HCT116 (cell line): Measurements from ENCODE around the gene CXCL8. TPM values are rescaled to one million over a fixed set of nuclear protein-coding genes. Genes with fewer than 3 reads are reported as not detected.

Source experiments
- ATAC-seq: fragments of 200-7000 bp; cut with Tn5 transposase; 2 replicates; pipeline ENCODE4 v1.9.1; 2020; ENCODE audit warnings: mild to moderate bottlenecking, moderate library complexity
- BruUV-seq: library from RNA; stranded (reverse); fragments of 400-500 nt; replicated peaks from 2 replicates; lab custom pipeline; 2021; lab: Mats Ljungman, UMichigan
- CTCF ChIA-PET: fragments of 300-600 bp; sonication (Branson Sonifier 250); formaldehyde crosslinking; loops from one replicate; lab custom pipeline; 2021; ENCODE audit warnings: antibody characterized with exemption; lab: Charles Lee
- POLR2A ChIA-PET: fragments of 300-600, 350-600 bp; sonication (Branson Sonifier 250); formaldehyde crosslinking; loops from one replicate; lab custom pipeline; 2021; ENCODE audit warnings: antibody characterized with exemption; lab: Charles Lee
- RAD21 ChIA-PET, 2 experiments: fragments of 300-600 bp; sonication (Branson Sonifier 250); formaldehyde crosslinking; loops; one replicate each; lab custom pipeline; 2023; ENCODE audit warnings: low total read pairs in 2 of 2; ENCODE audit not compliant: uncharacterized antibody in 2 of 2, unreplicated experiment in 2 of 2, low non-redundant PET in 1 of 2; lab: Charles Lee
- DNase-seq: peaks from one replicate; pipeline ENCODE4 v3.0.0-alpha.2; 2010; ENCODE audit warnings: low read depth, low spot score
- H2AFZ ChIP-seq: fragments of 200-600 bp; shearing (Covaris generic), sonication (generic); 2 replicates; pipeline ENCODE4 v1.6.1; 2017; ENCODE audit warnings: low read depth, mixed run types, mixed read lengths, antibody characterized with exemption, low read length; ENCODE audit not compliant: poor library complexity, severe bottlenecking
- H3K27ac ChIP-seq: 2 replicates; pipeline ENCODE4 v1.5.1; 2012; ENCODE audit warnings: low read depth, low read length
- H3K27me3 ChIP-seq: fragments of 200-600 bp; sonication (generic); 2 replicates; pipeline ENCODE4 v1.6.1; 2016; ENCODE audit warnings: mixed run types, low read length, mixed read lengths; ENCODE audit not compliant: insufficient read depth
- H3K36me3 ChIP-seq, 2 experiments: fragments of 200-500 bp in 1 of 2; fragments of 200-600 bp in 1 of 2; sonication (Bioruptor generic) in 1 of 2; sonication (generic) in 1 of 2; 2 replicates each; pipeline versions ENCODE4 v1.5.1 to v1.6.1; 2014 to 2016; ENCODE audit warnings: low read length in 2 of 2, inconsistent platforms in 1 of 2, mixed read lengths in 1 of 2, mixed run types in 1 of 2; ENCODE audit not compliant: insufficient read depth in 2 of 2, control insufficient read depth in 1 of 2
- H3K4me1 ChIP-seq, 2 experiments: fragments of 200-600 bp in 1 of 2; sonication (generic) in 1 of 2; 2 replicates each; pipeline versions ENCODE4 v1.5.1 to v1.6.1; 2012 to 2017; ENCODE audit warnings: low read length in 2 of 2, inconsistent platforms in 1 of 2, mild to moderate bottlenecking in 1 of 2, mixed read lengths in 1 of 2, mixed run types in 1 of 2, moderate library complexity in 1 of 2; ENCODE audit not compliant: insufficient read depth in 2 of 2, control insufficient read depth in 1 of 2
- H3K4me2 ChIP-seq: fragments of 200-600 bp; sonication (generic); 2 replicates; pipeline ENCODE4 v1.6.1; 2017; ENCODE audit warnings: mixed run types, low read length, mixed read lengths
- H3K4me3 ChIP-seq, 2 experiments: fragments of 200-600 bp in 1 of 2; sonication (generic) in 1 of 2; replicated peaks in 1 of 2; 2 replicates each; pipeline ENCODE4 v1.5.1; 2011 to 2016; ENCODE audit warnings: low read length in 2 of 2, control low read depth in 1 of 2, low read depth in 1 of 2, mild to moderate bottlenecking in 1 of 2, mixed read lengths in 1 of 2, mixed run types in 1 of 2
- H3K79me2 ChIP-seq: fragments of 200-600 bp; sonication (generic); 2 replicates; pipeline ENCODE4 v1.6.1; 2017; ENCODE audit warnings: mild to moderate bottlenecking, mixed run types, low read length, moderate library complexity, mixed read lengths; ENCODE audit not compliant: insufficient read depth
- H3K9ac ChIP-seq: fragments of 200-600 bp; sonication (generic); 2 replicates; pipeline ENCODE4 v1.6.1; 2016; ENCODE audit warnings: low read length, mixed read lengths
- H3K9me2 ChIP-seq: fragments of 200-600 bp; sonication (generic), shearing (Covaris generic); 2 replicates; pipeline ENCODE4 v1.6.1; 2017; ENCODE audit warnings: mixed run types, mild to moderate bottlenecking, moderate library complexity; ENCODE audit not compliant: insufficient read depth
- H3K9me3 ChIP-seq, 2 experiments: fragments of 200-500 bp in 1 of 2; fragments of 200-600 bp in 1 of 2; sonication (Bioruptor generic) in 1 of 2; sonication (generic) in 1 of 2; 2 replicates each; pipeline ENCODE4 v1.6.1; 2014 to 2017; ENCODE audit warnings: low read length in 2 of 2, mixed read lengths in 2 of 2, inconsistent platforms in 1 of 2, low read depth in 1 of 2, mild to moderate bottlenecking in 1 of 2, mixed run types in 1 of 2, moderate library complexity in 1 of 2; ENCODE audit not compliant: control insufficient read depth in 1 of 2, insufficient read depth in 1 of 2
- H4K20me1 ChIP-seq: fragments of 200-600 bp; sonication (generic), shearing (Covaris generic); 2 replicates; pipeline ENCODE4 v1.6.1; 2017; ENCODE audit warnings: mixed run types, mild to moderate bottlenecking, moderate library complexity; ENCODE audit not compliant: insufficient read depth
- CEBPB ChIP-seq: IDR thresholded peaks from 2 replicates; pipeline ENCODE4 v1.6.1; 2012; ENCODE audit warnings: low read depth
- EGR1 ChIP-seq: IDR thresholded peaks from 2 replicates; pipeline ENCODE4 v1.6.1; 2012; ENCODE audit warnings: low read depth
- RAD21 ChIP-seq: IDR thresholded peaks from 2 replicates; pipeline ENCODE4 v1.6.1; 2012; ENCODE audit warnings: low read depth, mild to moderate bottlenecking
- SP1 ChIP-seq: IDR thresholded peaks from 2 replicates; pipeline ENCODE4 v1.6.1; 2012; ENCODE audit warnings: low read depth
- TCF7L2 ChIP-seq: IDR thresholded peaks from 2 replicates; pipeline ENCODE4 v1.7.0; 2011; ENCODE audit warnings: borderline replicate concordance, inconsistent platforms; ENCODE audit not compliant: insufficient read depth, insufficient read length; ENCODE audit errors: extremely low read depth
- intact Hi-C: fragments of 100-400 bp; cut with micrococcal nuclease; formaldehyde crosslinking; loops from 2 replicates; pipeline ENCODE4 v1.10.0; 2022
- total RNA-seq: library from RNA; stranded (reverse); gene quantifications from one replicate; pipeline ENCODE4 v1.2.1, GENCODE V29; 2021; ENCODE audit not compliant: unreplicated experiment
- TF ChIP-seq, protein P1 (sequence below): IDR thresholded peaks from 2 replicates; pipeline ENCODE4 v1.6.1; 2012
- TF ChIP-seq, protein P2 (sequence below), 3 experiments: fragments of 200-600 bp in 1 of 3; sonication (generic) in 1 of 3; IDR thresholded peaks in 2 of 3; conservative IDR thresholded peaks in 1 of 3; 2 replicates each; pipeline ENCODE4 v1.5.1; 2012 to 2017; ENCODE audit warnings: low read depth in 2 of 3, low read length in 2 of 3, antibody characterized with exemption in 1 of 3, borderline replicate concordance in 1 of 3, control low read depth in 1 of 3, mild to moderate bottlenecking in 1 of 3, mixed read lengths in 1 of 3, mixed run types in 1 of 3, moderate library complexity in 1 of 3; ENCODE audit not compliant: insufficient read depth in 1 of 3
- TF ChIP-seq, protein P3 (sequence below): IDR thresholded peaks from 2 replicates; pipeline ENCODE4 v1.6.1; 2012; ENCODE audit warnings: low read depth

CXCL8 gene
- total RNA-seq, 1 experiment from 2014 or later = 1.8 TPM

DNA sequence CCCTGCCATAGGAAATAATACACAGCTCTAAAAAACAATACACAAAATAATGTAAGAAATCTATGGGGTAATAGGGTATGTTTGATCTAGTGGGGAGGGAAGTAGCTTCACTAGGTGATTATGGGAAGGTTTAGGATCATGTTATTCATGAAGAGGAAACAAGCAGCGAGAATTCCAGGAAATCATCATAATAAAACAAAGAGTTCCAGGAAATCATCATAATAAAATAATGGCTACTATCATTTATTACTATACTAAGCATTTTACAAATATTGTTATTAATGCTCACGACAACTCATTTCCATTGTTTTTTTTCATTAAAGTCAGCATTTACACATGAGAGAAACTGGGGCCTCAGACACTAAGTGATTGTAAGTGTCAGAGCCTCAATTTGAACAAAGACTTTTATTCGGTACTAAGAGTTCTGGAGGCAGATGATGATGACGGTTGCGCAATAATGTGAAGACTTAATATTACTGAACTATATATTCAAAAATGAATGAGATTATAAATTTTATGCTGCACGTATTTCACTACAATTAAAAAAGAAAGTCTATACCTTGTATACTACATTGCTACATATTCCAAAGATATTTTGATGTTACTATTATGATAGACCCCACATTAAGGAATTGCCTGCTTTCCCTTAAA is 12.2 kb upstream of the CXCL8 start:
- H3K79me2 ChIP-seq = no peaks in the 10 kb centered on the region
- DNase-seq (no peak), ATAC-seq (no peak)
- ChIA-PET CTCF (interaction anchor here (1.1 kb wide), 1 partner anchor 136 kb away, joined by 4 read pairs; no protein-coding TSS in a partner anchor), RAD21 (interaction anchor here in 1 of 2 experiments (0.6 to 0.7 kb wide), 2 partner anchors 45 to 139 kb away, joined by 3 read pairs; no protein-coding TSS in a partner anchor), POLR2A (interaction anchor here (0.7 kb wide), 1 partner anchor 335 kb away, joined by 3 read pairs; no protein-coding TSS in a partner anchor)
- H3K4me3 ChIP-seq = no peak overlapping the region
- TF ChIP-seq CEBPB = peak; percentile 47
- no peak for TF ChIP-seq TCF7L2
- H3K9me2 ChIP-seq = no peaks in the 10 kb centered on the region
- no peak overlapping the region for H3K4me2 ChIP-seq
- no TSS peak for BruUV-seq
- H3K9ac ChIP-seq = no peak overlapping the region
- no peak overlapping the region for H3K27ac ChIP-seq
- no peaks in the 10 kb centered on the region for H3K36me3 ChIP-seq
- no peaks in the 10 kb centered on the region for H3K9me3 ChIP-seq
- no peaks in the 10 kb centered on the region for H4K20me1 ChIP-seq
- intact Hi-C loops = loop anchor here (2.0 to 5.0 kb wide), 3 partner anchors 195 to 369 kb away; partner anchors contain the start of genes CXCL2 and CXCL3
- H3K4me1 ChIP-seq = peaks cover 10 to 16% of the 10 kb centered on the region in 2 experiments; a peak in 3 of 4 replicates
- no peak overlapping the region for H2AFZ ChIP-seq
- no peaks in the 10 kb centered on the region for H3K27me3 ChIP-seq

DNA sequence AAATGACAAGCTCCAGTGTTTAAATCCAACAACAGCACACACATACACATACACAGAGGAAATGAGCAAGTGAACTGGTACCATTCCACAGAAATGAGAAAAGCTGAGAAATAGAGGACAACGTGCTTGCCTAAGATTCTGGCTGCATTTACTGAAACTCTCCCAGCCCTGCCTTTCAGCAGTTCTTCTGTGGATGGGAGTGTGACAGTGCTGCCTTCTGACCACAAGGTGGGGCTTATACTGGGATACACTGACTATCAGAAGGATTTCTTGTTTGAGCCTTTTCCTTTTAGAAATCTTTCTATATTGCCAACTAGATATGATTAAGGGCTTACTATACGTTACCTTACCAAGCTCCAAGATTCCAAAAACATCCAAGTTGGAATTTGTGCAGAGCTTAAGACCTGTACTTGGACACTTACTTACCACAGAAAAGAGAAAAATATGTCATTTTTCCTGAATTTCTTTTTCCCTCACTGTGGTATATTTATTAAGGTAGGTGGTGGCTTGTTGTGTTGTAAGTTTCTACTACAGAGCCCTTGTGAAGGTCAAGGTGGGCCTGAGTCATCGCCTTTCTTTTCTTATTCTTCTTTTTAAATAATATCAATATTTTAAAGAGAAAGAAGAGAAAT is 10.7 kb upstream of the CXCL8 start:
- Histone ChIP-seq H3K9ac (no peak overlapping the region), H3K4me3 (no peak overlapping the region), H3K27ac (no peak overlapping the region), H3K27me3 (no peaks in the 10 kb centered on the region), H4K20me1 (no peaks in the 10 kb centered on the region), H3K36me3 (no peaks in the 10 kb centered on the region), H3K9me2 (no peaks in the 10 kb centered on the region), H3K4me2 (no peak overlapping the region), H2AFZ (peak overlapping the region; percentile 52), H3K79me2 (no peaks in the 10 kb centered on the region), H3K9me3 (no peaks in the 10 kb centered on the region), H3K4me1 (peaks cover 10 to 16% of the 10 kb centered on the region in 2 experiments; a peak in 3 of 4 replicates)
- ChIA-PET RAD21 (interaction anchor here in 1 of 2 experiments (1.0 kb wide), 1 partner anchor 135 kb away, joined by 4 read pairs; no protein-coding TSS in a partner anchor), POLR2A (no interaction called here), CTCF (interaction anchor here (0.8 to 2.6 kb wide), 6 partner anchors 11 to 404 kb away, joined by 3 to 19 read pairs (median 3); partner anchors contain the start of gene CXCL8)
- BruUV-seq = no TSS peak
- peak; percentile 90 for ATAC-seq
- DNase-seq = peak; percentile 54
- intact Hi-C loops = loop anchor here (1.0 to 5.0 kb wide), 5 partner anchors 135 to 405 kb away; partner anchors contain the start of genes CXCL2 and CXCL3
- no peak for TF ChIP-seq SP1
- TF ChIP-seq, protein P1, sequence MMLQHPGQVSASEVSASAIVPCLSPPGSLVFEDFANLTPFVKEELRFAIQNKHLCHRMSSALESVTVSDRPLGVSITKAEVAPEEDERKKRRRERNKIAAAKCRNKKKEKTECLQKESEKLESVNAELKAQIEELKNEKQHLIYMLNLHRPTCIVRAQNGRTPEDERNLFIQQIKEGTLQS = no peak
- TF ChIP-seq, protein P2, sequence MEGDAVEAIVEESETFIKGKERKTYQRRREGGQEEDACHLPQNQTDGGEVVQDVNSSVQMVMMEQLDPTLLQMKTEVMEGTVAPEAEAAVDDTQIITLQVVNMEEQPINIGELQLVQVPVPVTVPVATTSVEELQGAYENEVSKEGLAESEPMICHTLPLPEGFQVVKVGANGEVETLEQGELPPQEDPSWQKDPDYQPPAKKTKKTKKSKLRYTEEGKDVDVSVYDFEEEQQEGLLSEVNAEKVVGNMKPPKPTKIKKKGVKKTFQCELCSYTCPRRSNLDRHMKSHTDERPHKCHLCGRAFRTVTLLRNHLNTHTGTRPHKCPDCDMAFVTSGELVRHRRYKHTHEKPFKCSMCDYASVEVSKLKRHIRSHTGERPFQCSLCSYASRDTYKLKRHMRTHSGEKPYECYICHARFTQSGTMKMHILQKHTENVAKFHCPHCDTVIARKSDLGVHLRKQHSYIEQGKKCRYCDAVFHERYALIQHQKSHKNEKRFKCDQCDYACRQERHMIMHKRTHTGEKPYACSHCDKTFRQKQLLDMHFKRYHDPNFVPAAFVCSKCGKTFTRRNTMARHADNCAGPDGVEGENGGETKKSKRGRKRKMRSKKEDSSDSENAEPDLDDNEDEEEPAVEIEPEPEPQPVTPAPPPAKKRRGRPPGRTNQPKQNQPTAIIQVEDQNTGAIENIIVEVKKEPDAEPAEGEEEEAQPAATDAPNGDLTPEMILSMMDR (IDR thresholded peaks at IDR 0.05 in 2 of 3, conservative IDR thresholded peaks at IDR 0.05 in 1 of 3; ENCODE audit: borderline replicate concordance in 1 of 3, insufficient read depth in 1 of 3, low read depth in 2 of 3, low read length in 2 of 3) = peak; percentile 71 to 88 (median 87); a peak in 5 of 6 replicates
- TF ChIP-seq RAD21 = peak; percentile 74
- TF ChIP-seq, protein P3, sequence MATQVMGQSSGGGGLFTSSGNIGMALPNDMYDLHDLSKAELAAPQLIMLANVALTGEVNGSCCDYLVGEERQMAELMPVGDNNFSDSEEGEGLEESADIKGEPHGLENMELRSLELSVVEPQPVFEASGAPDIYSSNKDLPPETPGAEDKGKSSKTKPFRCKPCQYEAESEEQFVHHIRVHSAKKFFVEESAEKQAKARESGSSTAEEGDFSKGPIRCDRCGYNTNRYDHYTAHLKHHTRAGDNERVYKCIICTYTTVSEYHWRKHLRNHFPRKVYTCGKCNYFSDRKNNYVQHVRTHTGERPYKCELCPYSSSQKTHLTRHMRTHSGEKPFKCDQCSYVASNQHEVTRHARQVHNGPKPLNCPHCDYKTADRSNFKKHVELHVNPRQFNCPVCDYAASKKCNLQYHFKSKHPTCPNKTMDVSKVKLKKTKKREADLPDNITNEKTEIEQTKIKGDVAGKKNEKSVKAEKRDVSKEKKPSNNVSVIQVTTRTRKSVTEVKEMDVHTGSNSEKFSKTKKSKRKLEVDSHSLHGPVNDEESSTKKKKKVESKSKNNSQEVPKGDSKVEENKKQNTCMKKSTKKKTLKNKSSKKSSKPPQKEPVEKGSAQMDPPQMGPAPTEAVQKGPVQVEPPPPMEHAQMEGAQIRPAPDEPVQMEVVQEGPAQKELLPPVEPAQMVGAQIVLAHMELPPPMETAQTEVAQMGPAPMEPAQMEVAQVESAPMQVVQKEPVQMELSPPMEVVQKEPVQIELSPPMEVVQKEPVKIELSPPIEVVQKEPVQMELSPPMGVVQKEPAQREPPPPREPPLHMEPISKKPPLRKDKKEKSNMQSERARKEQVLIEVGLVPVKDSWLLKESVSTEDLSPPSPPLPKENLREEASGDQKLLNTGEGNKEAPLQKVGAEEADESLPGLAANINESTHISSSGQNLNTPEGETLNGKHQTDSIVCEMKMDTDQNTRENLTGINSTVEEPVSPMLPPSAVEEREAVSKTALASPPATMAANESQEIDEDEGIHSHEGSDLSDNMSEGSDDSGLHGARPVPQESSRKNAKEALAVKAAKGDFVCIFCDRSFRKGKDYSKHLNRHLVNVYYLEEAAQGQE = no peak
- no peak for TF ChIP-seq EGR1
